NCI-H345 (cell line): ENCODE measurements around the gene DLX1.
A peak's percentile ranks its signal among the peaks of the same experiment; 100 is the strongest.
"Not testable (repeated sequence)": the region's sequence is repeated elsewhere in the genome, so short reads cannot be mapped to it uniquely, and the experiment has no call there.

Experiments used
- DNase-seq: peaks from one replicate; lab custom pipeline; 2025; lab: John Stamatoyannopoulos, UW

The DLX1 gene

GRCh38 chr2:172098650-172099471 is 13.6 kb downstream of the DLX1 start:
- DNase-seq = no peak

- DNase-seq = no peak
These were observed 14.3 kb downstream of the DLX1 start for GRCh38 chr2:172099472-172100079.

GRCh38 chr2:172100080-172100934 is 15.0 kb downstream of the DLX1 start:
- DNase-seq = no peak

- peak; percentile 33 for DNase-seq
These were observed 15.9 kb downstream of the DLX1 start for GRCh38 chr2:172100935-172101820.

- no peak for DNase-seq
These were observed 16.6 kb downstream of the DLX1 start for GRCh38 chr2:172101821-172102390.

GRCh38 chr2:172102391-172103359 is 17.4 kb downstream of the DLX1 start, which contains the start of gene DLX2:
DLX2 (minus strand) TSS chr2:172102900; CDS start chr2:172102538, 362 bp downstream.
- DNase-seq = peak; percentile 98

- DNase-seq = peak; percentile 87
These were observed 18.4 kb downstream of the DLX1 start for GRCh38 chr2:172103471-172104272.

- DNase-seq = no peak
These were observed 20.3 kb downstream of the DLX1 start for GRCh38 chr2:172105471-172106107.

GRCh38 chr2:172106108-172106961 is 21.0 kb downstream of the DLX1 start:
- no peak for DNase-seq

GRCh38 chr2:172107690-172108586 is 22.6 kb downstream of the DLX1 start:
- DNase-seq = no peak

- no peak for DNase-seq
These were observed 23.3 kb downstream of the DLX1 start for GRCh38 chr2:172108587-172108930.

- DNase-seq = no peak
These were observed 24.1 kb downstream of the DLX1 start for GRCh38 chr2:172109256-172109987.

- DNase-seq = no peak
These were observed 24.9 kb downstream of the DLX1 start for GRCh38 chr2:172109988-172110811.

- no peak for DNase-seq
These were observed 28.3 kb downstream of the DLX1 start for GRCh38 chr2:172113617-172114016.

- not testable (repeated sequence) for DNase-seq
These were observed 28.9 kb downstream of the DLX1 start for GRCh38 chr2:172114176-172114575.
